ENCODE measurements around the gene MMP8.

GRCh38 chr11:102767800-102768199 is 43.0 kb upstream of the MMP8 start:
- TF ChIP-seq CTCF (conservative IDR thresholded peaks at IDR 0.05; ENCODE audit: low read length) (no peak), EZH2phosphoT487 (IDR thresholded peaks at IDR 0.05; ENCODE audit: borderline replicate concordance, low read depth, low read length) (no peak)

Measured in OCI-LY7 (cell line).